Mesenchymal stem cell (in vitro differentiated cells and primary cell): ENCODE data around the gene GADD45B.

Source experiments
- DNase-seq: peaks from one replicate; pipeline ENCODE4 v3.0.0-alpha.2; 2013
- H2AFZ ChIP-seq: one replicate; pipeline ENCODE4 v1.6.1; 2013; ENCODE audit warnings: low read depth, mild to moderate bottlenecking, control low read depth, inconsistent platforms, low read length, moderate library complexity
- H2AK5ac ChIP-seq: 2 replicates; pipeline ENCODE4 v1.6.1; 2013; ENCODE audit warnings: low read length, moderate library complexity, mild to moderate bottlenecking, inconsistent platforms; ENCODE audit not compliant: severe bottlenecking
- H2BK120ac ChIP-seq: one replicate; pipeline ENCODE4 v1.6.1; 2013; ENCODE audit warnings: low read depth, mild to moderate bottlenecking, inconsistent platforms, low read length, moderate library complexity
- H2BK12ac ChIP-seq, 2 experiments: one replicate each; pipeline ENCODE4 v1.6.1; 2013; ENCODE audit warnings: inconsistent platforms in 2 of 2, low read length in 2 of 2, mild to moderate bottlenecking in 2 of 2, moderate library complexity in 2 of 2, control low read depth in 1 of 2
- H2BK15ac ChIP-seq: one replicate; pipeline ENCODE4 v1.6.1; 2013; ENCODE audit warnings: mild to moderate bottlenecking, low read depth, inconsistent platforms; ENCODE audit not compliant: poor library complexity, severe bottlenecking
- H2BK5ac ChIP-seq: 2 replicates; pipeline ENCODE4 v1.6.1; 2013; ENCODE audit warnings: low read depth, mild to moderate bottlenecking, low read length, control low read depth, inconsistent platforms; ENCODE audit not compliant: poor library complexity, severe bottlenecking
- H3K14ac ChIP-seq, 2 experiments: one replicate each; pipeline ENCODE4 v1.6.1; 2013; ENCODE audit warnings: inconsistent platforms in 2 of 2, low read length in 2 of 2, control low read depth in 1 of 2, mild to moderate bottlenecking in 1 of 2, moderate library complexity in 1 of 2
- H3K18ac ChIP-seq, 2 experiments: one replicate each; pipeline ENCODE4 v1.6.1; 2013; ENCODE audit warnings: inconsistent platforms in 2 of 2, low read length in 2 of 2, control low read depth in 1 of 2, low read depth in 1 of 2, mild to moderate bottlenecking in 1 of 2
- H3K23ac ChIP-seq, 2 experiments: one replicate each; pipeline ENCODE4 v1.6.1; 2013; ENCODE audit warnings: inconsistent platforms in 2 of 2, low read length in 2 of 2, mild to moderate bottlenecking in 2 of 2, moderate library complexity in 2 of 2, control low read depth in 1 of 2
- H3K27ac ChIP-seq: 2 replicates; pipeline ENCODE4 v1.5.1; 2013; ENCODE audit warnings: mild to moderate bottlenecking, moderate library complexity, low read length, control low read depth, inconsistent platforms; ENCODE audit not compliant: poor library complexity, severe bottlenecking
- H3K27me3 ChIP-seq, 2 experiments: 2 replicates each; pipeline versions ENCODE4 v1.6.1 to v1.7.0; 2013; ENCODE audit warnings: low read length in 2 of 2, mild to moderate bottlenecking in 2 of 2, moderate library complexity in 2 of 2, control low read depth in 1 of 2, inconsistent platforms in 1 of 2; ENCODE audit not compliant: control insufficient read depth in 1 of 2, insufficient read depth in 1 of 2
- H3K36me3 ChIP-seq, 2 experiments: 2 replicates each; pipeline versions ENCODE4 v1.6.1 to v1.7.0; 2013; ENCODE audit warnings: low read length in 2 of 2, control low read depth in 1 of 2, inconsistent platforms in 1 of 2, low read depth in 1 of 2, mild to moderate bottlenecking in 1 of 2; ENCODE audit not compliant: insufficient read depth in 2 of 2, control insufficient read depth in 1 of 2
- H3K4ac ChIP-seq, 2 experiments: one replicate each; pipeline ENCODE4 v1.6.1; 2013; ENCODE audit warnings: inconsistent platforms in 2 of 2, low read length in 2 of 2, mild to moderate bottlenecking in 2 of 2, moderate library complexity in 2 of 2, control low read depth in 1 of 2, low read depth in 1 of 2
- H3K4me1 ChIP-seq: 2 replicates; pipeline ENCODE4 v1.6.1; 2013; ENCODE audit warnings: low read depth, low read length, control low read depth; ENCODE audit not compliant: control insufficient read depth, insufficient read depth
- H3K4me2 ChIP-seq: 2 replicates; pipeline ENCODE4 v1.6.1; 2013; ENCODE audit warnings: low read length, mild to moderate bottlenecking, inconsistent platforms; ENCODE audit not compliant: poor library complexity, severe bottlenecking
- H3K4me3 ChIP-seq, 2 experiments: 2 replicates each; pipeline versions ENCODE4 v1.5.1 to v1.7.0; 2013; ENCODE audit warnings: low read length in 2 of 2, mild to moderate bottlenecking in 2 of 2, control low read depth in 1 of 2, low read depth in 1 of 2; ENCODE audit not compliant: insufficient read depth in 1 of 2
- H3K79me1 ChIP-seq: replicated peaks from 2 replicates; pipeline ENCODE4 v1.6.1; 2013; ENCODE audit warnings: mild to moderate bottlenecking, control low read depth, low read length, inconsistent platforms; ENCODE audit not compliant: poor library complexity, severe bottlenecking
- H3K9ac ChIP-seq: 2 replicates; pipeline ENCODE4 v1.7.0; 2013; ENCODE audit warnings: mild to moderate bottlenecking, low read length, moderate library complexity
- H3K9me3 ChIP-seq: 2 replicates; pipeline ENCODE4 v1.7.0; 2013; ENCODE audit warnings: mild to moderate bottlenecking, low read length; ENCODE audit not compliant: control insufficient read depth
- H4K8ac ChIP-seq: one replicate; pipeline ENCODE4 v1.6.1; 2013; ENCODE audit warnings: inconsistent platforms, mild to moderate bottlenecking, low read length, moderate library complexity
- H4K91ac ChIP-seq: one replicate; pipeline ENCODE4 v1.6.1; 2013; ENCODE audit warnings: mild to moderate bottlenecking, low read length, inconsistent platforms
- WGBS: methylation state at CpG from one replicate; pipeline ENCODE4 v1.1.7; 2013; ENCODE audit warnings: mixed read lengths; 5-methylcytosine and 5-hydroxymethylcytosine counted together

Gene GADD45B

GRCh38 chr19:2440515-2440914 lies 35.4 kb upstream of the GADD45B start:
- no peak overlapping the region for H2AK5ac ChIP-seq
- H4K8ac ChIP-seq, result no peak overlapping the region
- H3K4me3 ChIP-seq, result no peak overlapping the region
- H2BK12ac ChIP-seq, result no peak overlapping the region
- H2AFZ ChIP-seq, result no peak overlapping the region
- no peaks in the 10 kb centered on the region for H3K27me3 ChIP-seq
- peaks cover 57% of the 10 kb centered on the region for H3K79me1 ChIP-seq
- no peak overlapping the region for H4K91ac ChIP-seq
- no peaks in the 10 kb centered on the region for H3K4me1 ChIP-seq
- H3K9ac ChIP-seq, result no peak overlapping the region
- no peak overlapping the region for H3K14ac ChIP-seq
- H3K18ac ChIP-seq, result no peak overlapping the region
- H3K27ac ChIP-seq, result no peak overlapping the region
- no peak overlapping the region for H2BK120ac ChIP-seq
- 100% methylated on average over 1 of the region's 1 CpG for WGBS
- no peak overlapping the region for H2BK5ac ChIP-seq
- H3K9me3 ChIP-seq, result no peaks in the 10 kb centered on the region
- H3K36me3 ChIP-seq, result peaks cover 38 to 70% of the 10 kb centered on the region in 2 experiments
- no peak overlapping the region for H3K23ac ChIP-seq
- no peak for DNase-seq
- no peak overlapping the region for H2BK15ac ChIP-seq
- no peak overlapping the region for H3K4ac ChIP-seq
- H3K4me2 ChIP-seq, result no peak overlapping the region

GRCh38 chr19:2441096-2441752 lies 34.7 kb upstream of the GADD45B start:
- H2BK15ac ChIP-seq, result no peak overlapping the region
- no peak overlapping the region for H3K4me3 ChIP-seq
- no peak overlapping the region for H2AFZ ChIP-seq
- H4K8ac ChIP-seq, result no peak overlapping the region
- no peaks in the 10 kb centered on the region for H3K27me3 ChIP-seq
- H3K23ac ChIP-seq, result no peak overlapping the region
- H3K18ac ChIP-seq, result no peak overlapping the region
- no peak overlapping the region for H3K27ac ChIP-seq
- H3K4ac ChIP-seq, result no peak overlapping the region
- H3K4me1 ChIP-seq, result peaks cover 2% of the 10 kb centered on the region
- no peak overlapping the region for H2BK5ac ChIP-seq
- DNase-seq, result no peak
- H3K36me3 ChIP-seq, result peaks cover 38 to 70% of the 10 kb centered on the region in 2 experiments
- H3K14ac ChIP-seq, result no peak overlapping the region
- H3K9me3 ChIP-seq, result no peaks in the 10 kb centered on the region
- H4K91ac ChIP-seq, result no peak overlapping the region
- no peak overlapping the region for H3K9ac ChIP-seq
- no peak overlapping the region for H3K4me2 ChIP-seq
- H2BK120ac ChIP-seq, result no peak overlapping the region
- 97% methylated on average over 26 of the region's 26 CpGs for WGBS
- peaks cover 55% of the 10 kb centered on the region for H3K79me1 ChIP-seq
- no peak overlapping the region for H2AK5ac ChIP-seq
- no peak overlapping the region for H2BK12ac ChIP-seq

GRCh38 chr19:2443116-2443784 lies 32.7 kb upstream of the GADD45B start:
- Histone ChIP-seq H2AFZ (no peak overlapping the region), H4K8ac (no peak overlapping the region), H3K18ac (no peak overlapping the region), H3K9ac (no peak overlapping the region), H2AK5ac (no peak overlapping the region), H3K4me1 (peaks cover 6% of the 10 kb centered on the region), H3K4me2 (no peak overlapping the region), H2BK12ac (no peak overlapping the region), H2BK120ac (no peak overlapping the region), H3K27me3 (no peaks in the 10 kb centered on the region), H3K36me3 (peaks cover 26 to 64% of the 10 kb centered on the region in 2 experiments), H4K91ac (peak overlapping the region; percentile 18), H3K79me1 (peaks cover 43% of the 10 kb centered on the region), H3K4me3 (no peak overlapping the region), H3K9me3 (no peaks in the 10 kb centered on the region), H3K27ac (no peak overlapping the region), H3K23ac (no peak overlapping the region), H3K4ac (no peak overlapping the region), H2BK15ac (no peak overlapping the region), H2BK5ac (no peak overlapping the region), H3K14ac (no peak overlapping the region)
- WGBS, result 95% methylated on average over 22 of the region's 22 CpGs
- DNase-seq, result no peak

- Histone ChIP-seq H4K91ac (no peak overlapping the region), H2BK15ac (no peak overlapping the region), H3K27me3 (no peaks in the 10 kb centered on the region), H3K18ac (no peak overlapping the region), H2AK5ac (no peak overlapping the region), H3K79me1 (peaks cover 37% of the 10 kb centered on the region), H2BK12ac (no peak overlapping the region), H3K9me3 (no peaks in the 10 kb centered on the region), H3K27ac (no peak overlapping the region), H3K4me2 (no peak overlapping the region), H3K9ac (no peak overlapping the region), H2BK120ac (no peak overlapping the region), H3K4me3 (no peak overlapping the region), H3K36me3 (peaks cover 24 to 62% of the 10 kb centered on the region in 2 experiments), H3K14ac (no peak overlapping the region), H3K4ac (no peak overlapping the region), H2BK5ac (no peak overlapping the region), H2AFZ (no peak overlapping the region), H3K4me1 (peaks cover 6% of the 10 kb centered on the region), H3K23ac (no peak overlapping the region), H4K8ac (no peak overlapping the region)
- no peak for DNase-seq
- WGBS, result 96% methylated on average over 17 of the region's 17 CpGs
Observed at GRCh38 chr19:2443785-2444182, 32.1 kb upstream of the GADD45B start.
